ENCODE data around the gene WAS.
"Not testable (repeated sequence)": the region's sequence is repeated elsewhere in the genome, so short reads cannot be mapped to it uniquely, and the experiment has no call there.

The WAS gene

GRCh38 chrX:48676106-48676892 is 7.3 kb upstream of the WAS start:
- ATAC-seq (ENCODE audit: low read depth) (peak; percentile 93), DNase-seq (ENCODE audit: low spot score in 2 of 2) (peak; percentile 75 to 82)
- Mint-ChIP-seq H3K36me3 (no peaks in the 10 kb centered on the region), H3K27ac (peak overlapping the region; percentile 91), H3K4me1 (peaks cover 17% of the 10 kb centered on the region), H3K9me3 (no peaks in the 10 kb centered on the region), H3K27me3 (no peaks in the 10 kb centered on the region), H3K4me3 (peak overlapping the region; percentile 91)

GRCh38 chrX:48676893-48677270 is 6.7 kb upstream of the WAS start:
- Mint-ChIP-seq H3K27ac (peak overlapping the region; percentile 91), H3K4me1 (peaks cover 17% of the 10 kb centered on the region), H3K36me3 (no peaks in the 10 kb centered on the region), H3K4me3 (peak overlapping the region; percentile 91), H3K27me3 (no peaks in the 10 kb centered on the region), H3K9me3 (no peaks in the 10 kb centered on the region)
- DNase-seq (ENCODE audit: low spot score in 2 of 2) (peak in 1 of 2 donors; percentile 21), ATAC-seq (ENCODE audit: low read depth) (peak; percentile 11)

- DNase-seq (ENCODE audit: low spot score in 2 of 2) (no peak), ATAC-seq (ENCODE audit: low read depth) (no peak)
- H3K27me3 Mint-ChIP-seq: no peaks in the 10 kb centered on the region
- peak overlapping the region; percentile 91 for H3K27ac Mint-ChIP-seq
- H3K9me3 Mint-ChIP-seq: no peaks in the 10 kb centered on the region
- H3K4me3 Mint-ChIP-seq: peak overlapping the region; percentile 91
- peaks cover 19% of the 10 kb centered on the region for H3K4me1 Mint-ChIP-seq
- H3K36me3 Mint-ChIP-seq: no peaks in the 10 kb centered on the region
These were observed 6.1 kb upstream of the WAS start for GRCh38 chrX:48677516-48677915.

- ATAC-seq (ENCODE audit: low read depth); H3K27me3 Mint-ChIP-seq; H3K36me3 Mint-ChIP-seq; H3K9me3 Mint-ChIP-seq; H3K4me3 Mint-ChIP-seq; DNase-seq (ENCODE audit: low spot score in 2 of 2); H3K27ac Mint-ChIP-seq: not testable (repeated sequence)
- H3K4me1 Mint-ChIP-seq: peaks cover 39% of the 10 kb centered on the region
These were observed 3.1 kb upstream of the WAS start for GRCh38 chrX:48680467-48680866.

GRCh38 chrX:48680925-48681324 is 2.7 kb upstream of the WAS start:
- not testable (repeated sequence) for H3K36me3 Mint-ChIP-seq; H3K4me3 Mint-ChIP-seq; H3K27ac Mint-ChIP-seq; DNase-seq (ENCODE audit: low spot score in 2 of 2); H3K9me3 Mint-ChIP-seq; H3K27me3 Mint-ChIP-seq; ATAC-seq (ENCODE audit: low read depth)
- H3K4me1 Mint-ChIP-seq: peaks cover 37% of the 10 kb centered on the region

GRCh38 chrX:48681539-48682183 is 1.9 kb upstream of the WAS start:
- Mint-ChIP-seq H3K4me1 (peaks cover 43% of the 10 kb centered on the region), H3K9me3 (no peaks in the 10 kb centered on the region)

GRCh38 chrX:48682795-48683194 is 804 bp upstream of the WAS start:
- not testable (repeated sequence) for H3K4me3 Mint-ChIP-seq; H3K27ac Mint-ChIP-seq; H3K27me3 Mint-ChIP-seq; DNase-seq (ENCODE audit: low spot score in 2 of 2); ATAC-seq (ENCODE audit: low read depth); H3K9me3 Mint-ChIP-seq
- Mint-ChIP-seq H3K36me3 (peaks cover 20% of the 10 kb centered on the region), H3K4me1 (peaks cover 43% of the 10 kb centered on the region)

More at GRCh38 chrX:48681539-48682183, 1.9 kb upstream of the WAS start:
- Mint-ChIP-seq H3K4me3 (peak overlapping the region; percentile 75), H3K27ac (no peak overlapping the region), H3K36me3 (peaks cover 10% of the 10 kb centered on the region), H3K27me3 (no peaks in the 10 kb centered on the region)
- ATAC-seq (ENCODE audit: low read depth) (no peak), DNase-seq (ENCODE audit: low spot score in 2 of 2) (no peak)

GRCh38 chrX:48684134-48684533 is 535 bp downstream of the WAS start:
- peak overlapping the region; percentile 96 for H3K27ac Mint-ChIP-seq
- H3K4me1 Mint-ChIP-seq: peaks cover 43% of the 10 kb centered on the region
- ATAC-seq (ENCODE audit: low read depth): no peak
- no peaks in the 10 kb centered on the region for H3K27me3 Mint-ChIP-seq
- H3K9me3 Mint-ChIP-seq: no peaks in the 10 kb centered on the region
- DNase-seq (ENCODE audit: low spot score in 2 of 2): no peak
- H3K36me3 Mint-ChIP-seq: peaks cover 20% of the 10 kb centered on the region
- peak overlapping the region; percentile 96 for H3K4me3 Mint-ChIP-seq

- Mint-ChIP-seq H3K4me3 (peak overlapping the region; percentile 96), H3K9me3 (no peaks in the 10 kb centered on the region), H3K27ac (no peak overlapping the region), H3K36me3 (peaks cover 20% of the 10 kb centered on the region), H3K4me1 (peaks cover 43% of the 10 kb centered on the region), H3K27me3 (no peaks in the 10 kb centered on the region)
- ATAC-seq (ENCODE audit: low read depth) (no peak), DNase-seq (ENCODE audit: low spot score in 2 of 2) (no peak)
These were observed 1.8 kb downstream of the WAS start for GRCh38 chrX:48685416-48685815.

- Mint-ChIP-seq H3K4me3 (no peak overlapping the region), H3K9me3 (no peaks in the 10 kb centered on the region), H3K36me3 (peaks cover 28% of the 10 kb centered on the region), H3K27ac (no peak overlapping the region), H3K4me1 (peaks cover 31% of the 10 kb centered on the region), H3K27me3 (no peaks in the 10 kb centered on the region)
- no peak for ATAC-seq (ENCODE audit: low read depth)
- DNase-seq (ENCODE audit: low spot score in 2 of 2): no peak
These were observed 5.0 kb downstream of the WAS start for GRCh38 chrX:48688531-48689150.

- no peaks in the 10 kb centered on the region for H3K9me3 Mint-ChIP-seq
- ATAC-seq (ENCODE audit: low read depth): no peak
These were observed 5.8 kb downstream of the WAS start for GRCh38 chrX:48689208-48689920.

GRCh38 chrX:48691746-48692145 is 8.1 kb downstream of the WAS start:
- Mint-ChIP-seq H3K36me3 (peaks cover 17% of the 10 kb centered on the region), H3K4me1 (peaks cover 14% of the 10 kb centered on the region)
- ATAC-seq (ENCODE audit: low read depth); H3K27me3 Mint-ChIP-seq; H3K9me3 Mint-ChIP-seq; DNase-seq (ENCODE audit: low spot score in 2 of 2); H3K27ac Mint-ChIP-seq; H3K4me3 Mint-ChIP-seq: not testable (repeated sequence)

More at GRCh38 chrX:48689208-48689920, 5.8 kb downstream of the WAS start:
- DNase-seq (ENCODE audit: low spot score in 2 of 2): no peak
- Mint-ChIP-seq H3K4me1 (peaks cover 25% of the 10 kb centered on the region), H3K27ac (no peak overlapping the region), H3K4me3 (no peak overlapping the region), H3K27me3 (no peaks in the 10 kb centered on the region), H3K36me3 (peaks cover 28% of the 10 kb centered on the region)

GRCh38 chrX:48694776-48695533 is 11.4 kb downstream of the WAS start:
- Mint-ChIP-seq H3K27ac (peak overlapping the region; percentile 88), H3K4me3 (peak overlapping the region; percentile 88), H3K4me1 (peaks cover 11% of the 10 kb centered on the region), H3K36me3 (peaks cover 14% of the 10 kb centered on the region), H3K27me3 (no peaks in the 10 kb centered on the region), H3K9me3 (no peaks in the 10 kb centered on the region)
- DNase-seq (ENCODE audit: low spot score in 2 of 2): no peak
- no peak for ATAC-seq (ENCODE audit: low read depth)
